ENCODE results near the gene UBA52. TPM values are rescaled to one million over a fixed set of nuclear protein-coding genes. Genes with fewer than 3 reads are reported as not detected.
A peak's percentile ranks its signal among the peaks of the same experiment; 100 is the strongest.

The UBA52 gene
- total and polyA plus RNA-seq, 2 donors (not counting 1 experiment from before 2014, with no cell fraction given): 917 to 1,018 TPM

GRCh38 chr19:18580311-18580710, 8.7 kb downstream of the UBA52 start:
- H2AFZ ChIP-seq (ENCODE audit: low read length): no peak overlapping the region
- H3K4me2 ChIP-seq (ENCODE audit: extremely low read depth, insufficient read depth, low read length): no peak overlapping the region
- TF ChIP-seq EZH2 (IDR thresholded peaks at IDR 0.05; ENCODE audit: low read length, missing control alignments): no peak
- no peak for TF ChIP-seq CTCF (conservative IDR thresholded peaks at IDR 0.05 in 1 of 2, IDR thresholded peaks at IDR 0.05 in 1 of 2; ENCODE audit: low read depth in 1 of 2, low read length in 2 of 2)
- H3K9me3 ChIP-seq (ENCODE audit: control insufficient read depth, insufficient read depth, low read depth, low read length): no peaks in the 10 kb centered on the region
- no peak for DNase-seq (ENCODE audit: low read depth in 2 of 2)
- no peak overlapping the region for H3K4me3 ChIP-seq (replicated peaks in 1 of 4; ENCODE audit: control extremely low read depth in 1 of 4, insufficient read depth in 1 of 4, low read depth in 3 of 4, low read length in 4 of 4)
- H3K27ac ChIP-seq (ENCODE audit: insufficient read depth, low read length): no peak overlapping the region
- no peaks in the 10 kb centered on the region for H3K27me3 ChIP-seq (ENCODE audit: control insufficient read depth, insufficient read depth, low read length)
- H3K36me3 ChIP-seq (ENCODE audit: control insufficient read depth, insufficient read depth, low read length): peaks cover 7% of the 10 kb centered on the region
- H3K9ac ChIP-seq (ENCODE audit: insufficient read depth, low read length): no peak overlapping the region
- no peaks in the 10 kb centered on the region for H3K79me2 ChIP-seq (ENCODE audit: control insufficient read depth, insufficient read depth, low read length)
- no peaks in the 10 kb centered on the region for H4K20me1 ChIP-seq (ENCODE audit: control insufficient read depth, extremely low read depth, insufficient read depth, low read length)
- H3K4me1 ChIP-seq (ENCODE audit: control insufficient read depth, extremely low read depth, insufficient read depth, low read length): no peaks in the 10 kb centered on the region

- H4K20me1 ChIP-seq (ENCODE audit: control insufficient read depth, extremely low read depth, insufficient read depth, low read length): no peaks in the 10 kb centered on the region
- H3K4me2 ChIP-seq (ENCODE audit: extremely low read depth, insufficient read depth, low read length): no peak overlapping the region
- H3K36me3 ChIP-seq (ENCODE audit: control insufficient read depth, insufficient read depth, low read length): peaks cover 3% of the 10 kb centered on the region
- no peak overlapping the region for H2AFZ ChIP-seq (ENCODE audit: low read length)
- no peaks in the 10 kb centered on the region for H3K9me3 ChIP-seq (ENCODE audit: control insufficient read depth, insufficient read depth, low read depth, low read length)
- TF ChIP-seq EZH2 (IDR thresholded peaks at IDR 0.05; ENCODE audit: low read length, missing control alignments) (no peak), CTCF (conservative IDR thresholded peaks at IDR 0.05 in 1 of 2, IDR thresholded peaks at IDR 0.05 in 1 of 2; ENCODE audit: low read depth in 1 of 2, low read length in 2 of 2) (no peak)
- DNase-seq (ENCODE audit: low read depth in 2 of 2): no peak
- no peak overlapping the region for H3K9ac ChIP-seq (ENCODE audit: insufficient read depth, low read length)
- H3K27me3 ChIP-seq (ENCODE audit: control insufficient read depth, insufficient read depth, low read length): no peaks in the 10 kb centered on the region
- H3K27ac ChIP-seq (ENCODE audit: insufficient read depth, low read length): no peak overlapping the region
- no peaks in the 10 kb centered on the region for H3K79me2 ChIP-seq (ENCODE audit: control insufficient read depth, insufficient read depth, low read length)
- H3K4me1 ChIP-seq (ENCODE audit: control insufficient read depth, extremely low read depth, insufficient read depth, low read length): peaks cover 5% of the 10 kb centered on the region
- H3K4me3 ChIP-seq (replicated peaks in 1 of 4; ENCODE audit: control extremely low read depth in 1 of 4, insufficient read depth in 1 of 4, low read depth in 3 of 4, low read length in 4 of 4): no peak overlapping the region
Measured at GRCh38 chr19:18586306-18586705, 14.6 kb downstream of the UBA52 start.

- Histone ChIP-seq H3K36me3 (ENCODE audit: control insufficient read depth, insufficient read depth, low read length) (peaks cover 3% of the 10 kb centered on the region), H2AFZ (ENCODE audit: low read length) (no peak overlapping the region), H3K9me3 (ENCODE audit: control insufficient read depth, insufficient read depth, low read depth, low read length) (no peaks in the 10 kb centered on the region), H3K79me2 (ENCODE audit: control insufficient read depth, insufficient read depth, low read length) (no peaks in the 10 kb centered on the region), H3K4me1 (ENCODE audit: control insufficient read depth, extremely low read depth, insufficient read depth, low read length) (peaks cover 5% of the 10 kb centered on the region), H3K4me3 (replicated peaks in 1 of 4; ENCODE audit: control extremely low read depth in 1 of 4, insufficient read depth in 1 of 4, low read depth in 3 of 4, low read length in 4 of 4) (no peak overlapping the region), H3K27ac (ENCODE audit: insufficient read depth, low read length) (no peak overlapping the region), H3K4me2 (ENCODE audit: extremely low read depth, insufficient read depth, low read length) (peak overlapping the region; percentile 89), H4K20me1 (ENCODE audit: control insufficient read depth, extremely low read depth, insufficient read depth, low read length) (no peaks in the 10 kb centered on the region), H3K9ac (ENCODE audit: insufficient read depth, low read length) (no peak overlapping the region), H3K27me3 (ENCODE audit: control insufficient read depth, insufficient read depth, low read length) (no peaks in the 10 kb centered on the region)
- no peak for DNase-seq (ENCODE audit: low read depth in 2 of 2)
- TF ChIP-seq CTCF (conservative IDR thresholded peaks at IDR 0.05 in 1 of 2, IDR thresholded peaks at IDR 0.05 in 1 of 2; ENCODE audit: low read depth in 1 of 2, low read length in 2 of 2): no peak
- TF ChIP-seq EZH2 (IDR thresholded peaks at IDR 0.05; ENCODE audit: low read length, missing control alignments): no peak
Measured at GRCh38 chr19:18587561-18587960, 15.9 kb downstream of the UBA52 start.

All from fibroblast of lung (primary cell).